ENCODE results near the gene CLDN6. TPM values are rescaled to one million over a fixed set of nuclear protein-coding genes. Genes with fewer than 3 reads are reported as not detected.
A peak's percentile ranks its signal among the peaks of the same experiment; 100 is the strongest.

Gene CLDN6
- total RNA-seq, 1 experiment from 2014 or later = 743 TPM

GRCh38 chr16:2975161-2975795 is 42.7 kb downstream of the CLDN6 start:
- Histone ChIP-seq H2AK5ac (ENCODE audit: insufficient read length, low read length) (no peak overlapping the region), H3K4me2 (ENCODE audit: insufficient read depth, insufficient read length, low read length) (no peak overlapping the region), H2BK5ac (ENCODE audit: insufficient read length, low read length) (no peak overlapping the region), H3K14ac (ENCODE audit: insufficient read depth, low read length) (no peak overlapping the region), H3K18ac (ENCODE audit: insufficient read length, low read depth, low read length) (no peak overlapping the region), H3K9me3 (ENCODE audit: control insufficient read depth, low read depth, low read length) (no peaks in the 10 kb centered on the region), H2AFZ (ENCODE audit: low read length) (no peak overlapping the region), H3K9ac (ENCODE audit: extremely low read depth, insufficient read length, low read length) (no peak overlapping the region), H3K4ac (ENCODE audit: low read depth, low read length) (no peak overlapping the region), H2BK12ac (ENCODE audit: insufficient read length, low read depth, low read length) (no peak overlapping the region), H2BK20ac (ENCODE audit: low read depth, low read length, poor library complexity, severe bottlenecking) (no peak overlapping the region), H3K23me2 (ENCODE audit: insufficient read length, low read depth, low read length, poor library complexity, severe bottlenecking) (peaks cover 6% of the 10 kb centered on the region), H4K8ac (replicated peaks; ENCODE audit: insufficient read length, low read depth, low read length) (no peak overlapping the region), H3K23ac (ENCODE audit: insufficient read length, low read depth, low read length) (no peak overlapping the region), H3K4me1 (ENCODE audit: insufficient read depth, low read length) (no peaks in the 10 kb centered on the region), H2BK120ac (ENCODE audit: low read depth, low read length, poor library complexity, severe bottlenecking) (no peak overlapping the region), H2BK15ac (ENCODE audit: low read depth, low read length) (no peak overlapping the region), H4K91ac (ENCODE audit: insufficient read length, low read depth, low read length) (no peak overlapping the region), H3T11ph (ENCODE audit: low read length) (no peak overlapping the region), H3K56ac (ENCODE audit: insufficient read length, low read depth, low read length) (no peak overlapping the region), H4K20me1 (ENCODE audit: control insufficient read depth, insufficient read depth, insufficient read length) (peaks cover 3% of the 10 kb centered on the region), H3K79me1 (ENCODE audit: insufficient read depth, low read depth, low read length, poor library complexity, severe bottlenecking) (no peaks in the 10 kb centered on the region), H3K27ac (ENCODE audit: insufficient read length, low read depth, low read length) (no peak overlapping the region), H3K79me2 (ENCODE audit: insufficient read depth, low read length) (no peaks in the 10 kb centered on the region; the same call in 1 of the 2 replicates), H4K5ac (ENCODE audit: insufficient read length, low read depth, low read length) (no peak overlapping the region), H3K27me3 (ENCODE audit: insufficient read depth, low read length) (no peaks in the 10 kb centered on the region)
- no peaks in the 10 kb centered on the region for H3K9me3 Mint-ChIP-seq
- H3K27me3 Mint-ChIP-seq (ENCODE audit: low read depth) = no peaks in the 10 kb centered on the region; the same call in none of the 2 replicates
- H3K27ac Mint-ChIP-seq = no peak overlapping the region
- no peak overlapping the region for H3K4me3 Mint-ChIP-seq
- TF ChIP-seq CTCF (conservative IDR thresholded peaks at IDR 0.05) = 0 out of 3 replicates have a peak, but pooled peaks have one; percentile 11
- peaks cover 11 to 47% (median 41%) of the 10 kb centered on the region in 3 experiments; a peak in 6 of 7 replicates for H3K36me3 Mint-ChIP-seq (ENCODE audit: insufficient read depth in 1 of 3, low read depth in 3 of 3)
- WGBS (ENCODE audit: extremely low coverage, insufficient read length, low lambda C conversion rate) = no CpG with 5 or more reads among the region's 28 CpGs
- DNase-seq = no peak
- H3K4me1 Mint-ChIP-seq = peaks cover 15 to 16% of the 10 kb centered on the region in 2 experiments

Measured in H9 (cell line).